Neural cell (in vitro differentiated cells): ENCODE results near the gene PTGER4. TPM values are rescaled to one million over a fixed set of nuclear protein-coding genes. Genes with fewer than 3 reads are reported as not detected.
A peak's percentile ranks its signal among the peaks of the same experiment; 100 is the strongest.

Experiments
- H2AFZ ChIP-seq: fragments of 200-600, 300-800 bp; sonication (generic), shearing (Covaris generic); 2 replicates; pipeline ENCODE4 v1.6.0; 2014; ENCODE audit warnings: low read depth, mild to moderate bottlenecking, antibody characterized with exemption, low read length, moderate library complexity
- H3F3A ChIP-seq: fragments of 200-600 bp; shearing (Covaris generic); 2 replicates; pipeline ENCODE4 v1.6.1; 2016; ENCODE audit warnings: mild to moderate bottlenecking, moderate library complexity, mixed read lengths, antibody characterized with exemption, low read length; ENCODE audit not compliant: insufficient read depth, poor library complexity, severe bottlenecking
- H3K27ac ChIP-seq: fragments of 200-600, 300-800 bp; sonication (generic), shearing (Covaris generic); 2 replicates; pipeline ENCODE4 v1.5.1; 2014; ENCODE audit warnings: mild to moderate bottlenecking, low read length, moderate library complexity
- H3K27me3 ChIP-seq: fragments of 300-800, 200-600 bp; sonication (generic), shearing (Covaris generic); 2 replicates; pipeline ENCODE4 v1.6.0; 2014; ENCODE audit warnings: mild to moderate bottlenecking, low read depth, low read length, moderate library complexity; ENCODE audit not compliant: insufficient read depth
- H3K36me3 ChIP-seq: fragments of 300-800, 200-600 bp; sonication (generic), shearing (Covaris generic); 2 replicates; pipeline ENCODE4 v1.5.1; 2014; ENCODE audit warnings: mild to moderate bottlenecking, antibody characterized with exemption, low read length, moderate library complexity; ENCODE audit not compliant: insufficient read depth
- H3K4me2 ChIP-seq: fragments of 300-800, 200-600 bp; sonication (generic), shearing (Covaris generic); 2 replicates; pipeline ENCODE4 v1.6.0; 2014; ENCODE audit warnings: mild to moderate bottlenecking, low read length
- H3K4me3 ChIP-seq: fragments of 300-800, 200-600 bp; sonication (generic), shearing (Covaris generic); 2 replicates; pipeline ENCODE4 v1.5.1; 2014; ENCODE audit warnings: mild to moderate bottlenecking, low read length, moderate library complexity
- H3K79me2 ChIP-seq: fragments of 200-600 bp; shearing (Covaris generic); replicated peaks from 2 replicates; pipeline ENCODE4 v1.6.0; 2014; ENCODE audit warnings: mild to moderate bottlenecking, low read length, moderate library complexity; ENCODE audit not compliant: insufficient read depth
- H3K9ac ChIP-seq: fragments of 300-800, 200-600 bp; sonication (generic), shearing (Covaris generic); 2 replicates; pipeline ENCODE4 v1.6.1; 2016; ENCODE audit warnings: mild to moderate bottlenecking, low read length, mixed read lengths
- H3K9me2 ChIP-seq: fragments of 200-600 bp; shearing (Covaris generic); 2 replicates; pipeline ENCODE4 v1.6.1; 2016; ENCODE audit warnings: mild to moderate bottlenecking, low read length, mixed read lengths; ENCODE audit not compliant: insufficient read depth
- H3K9me3 ChIP-seq: fragments of 200-600, 300-800 bp; sonication (generic), shearing (Covaris generic); 2 replicates; pipeline ENCODE4 v1.6.1; 2016; ENCODE audit warnings: mild to moderate bottlenecking, mixed run types, low read length, moderate library complexity, mixed read lengths
- H4K20me1 ChIP-seq: fragments of 200-600 bp; shearing (Covaris generic); 2 replicates; pipeline ENCODE4 v1.6.1; 2016; ENCODE audit warnings: mild to moderate bottlenecking, mixed run types; ENCODE audit not compliant: insufficient read depth
- EP300 ChIP-seq: fragments of 450-650 bp; conservative IDR thresholded peaks from 2 replicates; pipeline ENCODE4 v1.6.1; 2014; ENCODE audit warnings: antibody characterized with exemption, mild to moderate bottlenecking, moderate library complexity; ENCODE audit not compliant: poor library complexity, severe bottlenecking
- EZH2 ChIP-seq: fragments of 200-600, 300-800 bp; shearing (Covaris generic), sonication (generic); IDR thresholded peaks from 2 replicates; pipeline ENCODE4 v1.6.1; 2014; ENCODE audit warnings: antibody characterized with exemption, low read length, borderline replicate concordance, mild to moderate bottlenecking; ENCODE audit not compliant: insufficient read depth, poor library complexity, severe bottlenecking
- MXI1 ChIP-seq: fragments of 450-650 bp; conservative IDR thresholded peaks from 2 replicates; pipeline ENCODE4 v1.6.1; 2014; ENCODE audit warnings: antibody characterized with exemption, mild to moderate bottlenecking; ENCODE audit not compliant: poor library complexity, severe bottlenecking
- POLR2AphosphoS5 ChIP-seq: IDR thresholded peaks from 2 replicates; pipeline ENCODE4 v1.6.1; 2012
- RAD21 ChIP-seq: fragments of 450-650 bp; conservative IDR thresholded peaks from 2 replicates; pipeline ENCODE4 v1.6.1; 2014; ENCODE audit warnings: antibody characterized with exemption, mild to moderate bottlenecking, moderate library complexity
- SMC3 ChIP-seq: fragments of 450-650 bp; conservative IDR thresholded peaks from 2 replicates; pipeline ENCODE4 v1.6.1; 2014; ENCODE audit warnings: antibody characterized with exemption, mild to moderate bottlenecking, moderate library complexity; ENCODE audit not compliant: poor library complexity
- TAF1 ChIP-seq: IDR thresholded peaks from 2 replicates; pipeline ENCODE4 v1.6.1; 2012; ENCODE audit warnings: low read depth
- polyA plus RNA-seq: library from polyadenylated mRNA; depleted of rRNA; stranded (reverse); fragments of >200 nt; gene quantifications from 2 replicates; pipeline ENCODE4 v1.2.3, GENCODE V29; 2014
- TF ChIP-seq, protein P1 (sequence below): fragments of 450-650 bp; IDR thresholded peaks from 2 replicates; pipeline ENCODE4 v1.5.1; 2014; ENCODE audit warnings: antibody characterized with exemption, mild to moderate bottlenecking, moderate library complexity; ENCODE audit not compliant: poor library complexity, severe bottlenecking
- TF ChIP-seq, protein P2 (sequence below): IDR thresholded peaks from 2 replicates; pipeline ENCODE4 v1.6.1; 2012; ENCODE audit warnings: borderline replicate concordance

PTGER4 gene
- polyA plus RNA-seq, 1 donor from 2014 or later = 6.2 TPM

- TF ChIP-seq, protein P1, sequence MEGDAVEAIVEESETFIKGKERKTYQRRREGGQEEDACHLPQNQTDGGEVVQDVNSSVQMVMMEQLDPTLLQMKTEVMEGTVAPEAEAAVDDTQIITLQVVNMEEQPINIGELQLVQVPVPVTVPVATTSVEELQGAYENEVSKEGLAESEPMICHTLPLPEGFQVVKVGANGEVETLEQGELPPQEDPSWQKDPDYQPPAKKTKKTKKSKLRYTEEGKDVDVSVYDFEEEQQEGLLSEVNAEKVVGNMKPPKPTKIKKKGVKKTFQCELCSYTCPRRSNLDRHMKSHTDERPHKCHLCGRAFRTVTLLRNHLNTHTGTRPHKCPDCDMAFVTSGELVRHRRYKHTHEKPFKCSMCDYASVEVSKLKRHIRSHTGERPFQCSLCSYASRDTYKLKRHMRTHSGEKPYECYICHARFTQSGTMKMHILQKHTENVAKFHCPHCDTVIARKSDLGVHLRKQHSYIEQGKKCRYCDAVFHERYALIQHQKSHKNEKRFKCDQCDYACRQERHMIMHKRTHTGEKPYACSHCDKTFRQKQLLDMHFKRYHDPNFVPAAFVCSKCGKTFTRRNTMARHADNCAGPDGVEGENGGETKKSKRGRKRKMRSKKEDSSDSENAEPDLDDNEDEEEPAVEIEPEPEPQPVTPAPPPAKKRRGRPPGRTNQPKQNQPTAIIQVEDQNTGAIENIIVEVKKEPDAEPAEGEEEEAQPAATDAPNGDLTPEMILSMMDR = no peak
- TF ChIP-seq TAF1 (no peak), POLR2AphosphoS5 (peak; percentile 90)
These were observed 2.9 kb upstream of the PTGER4 start (continued) for GRCh38 chr5:40676613-40677343.

DNA sequence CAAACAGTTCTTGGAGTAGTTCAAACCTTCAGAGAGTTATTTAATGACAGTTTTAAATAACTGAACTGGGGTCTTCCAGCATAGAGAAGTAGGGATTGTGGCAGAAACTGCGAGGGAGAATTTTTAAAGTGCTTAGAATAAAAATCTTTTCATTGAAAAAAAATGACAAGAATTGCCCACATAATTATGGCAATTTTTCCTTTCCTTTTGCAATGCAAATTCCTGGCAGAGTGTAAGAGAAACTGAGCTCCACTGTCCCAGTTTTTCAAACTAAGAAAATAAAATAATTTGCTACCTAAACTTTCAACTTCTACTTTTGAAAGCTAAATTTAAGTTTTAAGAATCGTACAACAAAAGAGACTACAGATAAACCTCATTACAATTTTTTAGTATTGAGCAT lies 2.3 kb upstream of the PTGER4 start:
- H3K9me3 ChIP-seq = peaks cover 5% of the 10 kb centered on the region
- peaks cover 40% of the 10 kb centered on the region for H3K27me3 ChIP-seq
- no peaks in the 10 kb centered on the region for H4K20me1 ChIP-seq
- H3K36me3 ChIP-seq = no peaks in the 10 kb centered on the region
- no peak overlapping the region for H2AFZ ChIP-seq
- H3K9ac ChIP-seq = peak overlapping the region; percentile 25
- no peaks in the 10 kb centered on the region for H3F3A ChIP-seq
- TF ChIP-seq RAD21 = no peak
- TF ChIP-seq, protein P2, sequence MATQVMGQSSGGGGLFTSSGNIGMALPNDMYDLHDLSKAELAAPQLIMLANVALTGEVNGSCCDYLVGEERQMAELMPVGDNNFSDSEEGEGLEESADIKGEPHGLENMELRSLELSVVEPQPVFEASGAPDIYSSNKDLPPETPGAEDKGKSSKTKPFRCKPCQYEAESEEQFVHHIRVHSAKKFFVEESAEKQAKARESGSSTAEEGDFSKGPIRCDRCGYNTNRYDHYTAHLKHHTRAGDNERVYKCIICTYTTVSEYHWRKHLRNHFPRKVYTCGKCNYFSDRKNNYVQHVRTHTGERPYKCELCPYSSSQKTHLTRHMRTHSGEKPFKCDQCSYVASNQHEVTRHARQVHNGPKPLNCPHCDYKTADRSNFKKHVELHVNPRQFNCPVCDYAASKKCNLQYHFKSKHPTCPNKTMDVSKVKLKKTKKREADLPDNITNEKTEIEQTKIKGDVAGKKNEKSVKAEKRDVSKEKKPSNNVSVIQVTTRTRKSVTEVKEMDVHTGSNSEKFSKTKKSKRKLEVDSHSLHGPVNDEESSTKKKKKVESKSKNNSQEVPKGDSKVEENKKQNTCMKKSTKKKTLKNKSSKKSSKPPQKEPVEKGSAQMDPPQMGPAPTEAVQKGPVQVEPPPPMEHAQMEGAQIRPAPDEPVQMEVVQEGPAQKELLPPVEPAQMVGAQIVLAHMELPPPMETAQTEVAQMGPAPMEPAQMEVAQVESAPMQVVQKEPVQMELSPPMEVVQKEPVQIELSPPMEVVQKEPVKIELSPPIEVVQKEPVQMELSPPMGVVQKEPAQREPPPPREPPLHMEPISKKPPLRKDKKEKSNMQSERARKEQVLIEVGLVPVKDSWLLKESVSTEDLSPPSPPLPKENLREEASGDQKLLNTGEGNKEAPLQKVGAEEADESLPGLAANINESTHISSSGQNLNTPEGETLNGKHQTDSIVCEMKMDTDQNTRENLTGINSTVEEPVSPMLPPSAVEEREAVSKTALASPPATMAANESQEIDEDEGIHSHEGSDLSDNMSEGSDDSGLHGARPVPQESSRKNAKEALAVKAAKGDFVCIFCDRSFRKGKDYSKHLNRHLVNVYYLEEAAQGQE = no peak
- no peak for TF ChIP-seq EZH2
- TF ChIP-seq, protein P1 = no peak
- no peak for TF ChIP-seq SMC3
- H3K27ac ChIP-seq = peak overlapping the region; percentile 67
- peak overlapping the region; percentile 74 for H3K4me3 ChIP-seq
- no peaks in the 10 kb centered on the region for H3K9me2 ChIP-seq
- peak overlapping the region; percentile 91 for H3K4me2 ChIP-seq
- no peaks in the 10 kb centered on the region for H3K79me2 ChIP-seq

DNA sequence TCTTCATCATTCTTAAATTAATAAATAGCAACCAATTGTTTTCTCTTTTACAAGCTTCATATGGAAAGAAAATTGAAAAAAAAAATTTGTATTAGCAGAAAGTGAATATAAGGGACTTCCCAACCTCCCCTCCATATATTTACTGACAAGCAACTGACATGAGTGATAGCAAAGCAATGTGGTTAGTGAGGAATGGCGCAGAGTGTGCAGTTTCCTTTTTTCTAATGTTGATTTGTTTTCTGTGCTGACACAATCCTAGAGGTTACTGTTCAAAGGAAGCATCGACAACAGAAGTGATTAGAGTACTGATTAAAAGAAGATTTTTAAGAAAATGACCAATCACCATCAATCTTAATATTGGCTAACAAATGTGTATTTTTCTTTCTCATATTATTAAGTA lies 1.7 kb upstream of the PTGER4 start:
- Histone ChIP-seq H4K20me1 (no peaks in the 10 kb centered on the region), H3K79me2 (no peaks in the 10 kb centered on the region), H3K4me2 (peak overlapping the region; percentile 91), H3K9me2 (no peaks in the 10 kb centered on the region), H3K9me3 (peaks cover 5% of the 10 kb centered on the region), H3K27ac (no peak overlapping the region), H3K27me3 (peaks cover 46% of the 10 kb centered on the region), H2AFZ (no peak overlapping the region), H3K9ac (no peak overlapping the region), H3K36me3 (no peaks in the 10 kb centered on the region), H3F3A (no peaks in the 10 kb centered on the region), H3K4me3 (peak overlapping the region; percentile 74)
- TF ChIP-seq MXI1 = no peak
- TF ChIP-seq, protein P2 = no peak
- no peak for TF ChIP-seq POLR2AphosphoS5
- no peak for TF ChIP-seq EZH2
- TF ChIP-seq EP300 = no peak
- TF ChIP-seq TAF1 = no peak
- TF ChIP-seq RAD21 = no peak
- TF ChIP-seq SMC3 = no peak
